Thoracic aorta (tissue), 2 donors: ENCODE results near the gene FXYD4. TPM values are rescaled to one million over a fixed set of nuclear protein-coding genes. Genes with fewer than 3 reads are reported as not detected.

Experiments used
- ATAC-seq: fragments of 150-250 bp; one replicate; pipeline ENCODE4 v1.8.0; 2017; ENCODE audit warnings: low read depth; ENCODE audit not compliant: insufficient number of reproducible peaks, low FRiP score
- DNase-seq: peaks from one replicate; pipeline ENCODE4 v3.0.0-alpha.2; 2020; ENCODE audit warnings: low spot score
- H3K27ac ChIP-seq, 2 donors: fragments of 200-600 bp; sonication (generic); 1 replicate in 1 of 2; 2 replicates in 1 of 2; pipeline ENCODE4 v1.5.1; 2016; ENCODE audit warnings: mild to moderate bottlenecking in 2 of 2, moderate library complexity in 2 of 2
- H3K27me3 ChIP-seq: fragments of 200-600 bp; sonication (generic); replicated peaks from 2 replicates; pipeline ENCODE4 v1.6.0; 2016; ENCODE audit warnings: mild to moderate bottlenecking; ENCODE audit not compliant: insufficient read depth
- H3K36me3 ChIP-seq: fragments of 200-600 bp; sonication (generic); one replicate; pipeline ENCODE4 v1.5.1; 2016
- H3K4me1 ChIP-seq, 2 donors: fragments of 200-600 bp; sonication (generic); 1 replicate in 1 of 2; 2 replicates in 1 of 2; pipeline versions ENCODE4 v1.5.1 to v1.6.0; 2016; ENCODE audit warnings: low read depth in 2 of 2, mild to moderate bottlenecking in 1 of 2; ENCODE audit not compliant: control insufficient read depth in 1 of 2
- H3K4me3 ChIP-seq: fragments of 200-600 bp; sonication (generic); 2 replicates; pipeline ENCODE4 v1.5.1; 2016; ENCODE audit warnings: mild to moderate bottlenecking
- H3K9me3 ChIP-seq: fragments of 200-600 bp; sonication (generic); 2 replicates; pipeline ENCODE4 v1.5.1; 2016
- CTCF ChIP-seq: fragments of 200-600 bp; sonication (generic); IDR thresholded peaks from one replicate; pipeline ENCODE4 v1.5.1; 2019; ENCODE audit warnings: antibody characterized with exemption
- total RNA-seq, 2 donors: library from RNA; depleted of rRNA; stranded (reverse); fragments of >200 nt; gene quantifications; one replicate each; pipeline versions ENCODE4 v1.1.0 to v1.2.3, GENCODE V29; 2016

FXYD4 gene
- total RNA-seq, 2 donors from 2014 or later: not detected

DNA sequence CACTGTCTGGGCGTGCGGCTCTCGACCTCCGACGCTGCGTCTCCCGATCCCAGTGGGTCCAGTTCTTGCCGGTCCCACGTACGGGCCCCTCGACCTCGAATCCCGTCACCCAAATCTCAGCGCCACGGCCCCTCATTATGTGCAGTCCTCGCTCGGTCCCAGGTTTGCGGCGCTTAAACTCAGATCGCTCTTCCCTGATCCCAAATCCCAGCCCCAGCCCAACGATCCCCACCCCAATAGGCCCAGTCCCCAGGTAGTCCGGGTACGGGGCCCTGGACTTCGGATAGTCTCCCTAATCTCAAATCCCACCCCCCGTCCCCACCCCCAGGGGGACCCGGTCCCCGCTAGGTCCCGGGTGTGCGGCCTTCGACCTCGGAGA lies 36.9 kb downstream of the FXYD4 start:
- TF ChIP-seq CTCF: no peak
- Histone ChIP-seq H3K4me3 (peak overlapping the region; percentile 85), H3K36me3 (no peaks in the 10 kb centered on the region), H3K27ac (peak overlapping the region; percentile 97 to 99), H3K27me3 (no peaks in the 10 kb centered on the region), H3K4me1 (peaks cover 22 to 42% of the 10 kb centered on the region in 2 donors), H3K9me3 (no peaks in the 10 kb centered on the region)
- DNase-seq (no peak), ATAC-seq (no peak)

DNA sequence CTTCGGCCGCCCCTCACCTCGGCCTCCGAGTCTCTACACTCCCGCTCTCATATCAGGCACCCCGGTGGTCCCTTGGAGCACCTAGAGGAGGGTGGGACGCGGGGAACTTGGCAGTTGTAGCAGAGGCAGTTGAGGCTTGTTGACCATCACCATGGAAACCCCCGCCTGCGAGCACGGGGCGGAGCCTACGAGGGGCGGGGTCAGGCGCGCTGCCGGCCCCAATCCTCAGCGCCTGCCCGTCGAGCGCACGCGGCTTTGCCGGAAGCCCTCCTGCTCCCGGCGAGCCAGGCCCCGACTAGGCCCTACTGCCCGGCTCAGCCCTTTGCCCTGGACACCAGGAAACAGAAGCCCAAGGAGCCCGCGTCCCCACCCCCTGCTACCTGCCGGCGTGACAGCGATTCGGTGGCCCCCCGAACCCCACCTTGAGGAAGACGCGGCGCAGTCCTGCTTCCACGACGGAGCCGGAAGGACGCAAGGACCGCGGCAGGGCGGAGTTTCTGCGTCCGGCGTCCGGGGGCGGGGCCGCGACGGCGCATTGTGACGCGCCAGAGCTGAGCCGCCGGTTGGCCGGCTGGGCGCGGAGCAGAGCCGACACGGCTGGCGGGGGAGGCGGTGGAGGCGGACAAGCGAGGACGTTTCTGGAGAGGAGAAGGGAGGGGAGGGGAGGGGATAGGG lies 37.4 kb downstream of the FXYD4 start, which contains the start of gene HNRNPF:
Gene HNRNPF, minus strand, starts transcription at position 477 of the 675 bp plus-strand sequence. CDS start 21,302 bp downstream, outside the sequence.
- no peaks in the 10 kb centered on the region for H3K36me3 ChIP-seq
- peak within 1 kb of the TSS; percentile 85 for H3K4me3 ChIP-seq
- H3K27me3 ChIP-seq: no peaks in the 10 kb centered on the region
- peak; percentile 72 for DNase-seq
- H3K9me3 ChIP-seq: no peaks in the 10 kb centered on the region
- no peak for TF ChIP-seq CTCF
- H3K4me1 ChIP-seq: peaks cover 22 to 37% of the 10 kb centered on the region in 2 donors
- peak within 1 kb of the TSS; percentile 97 to 99 for H3K27ac ChIP-seq
- peak; percentile 80 for ATAC-seq

- no peak for DNase-seq
- Histone ChIP-seq H3K27me3 (no peaks in the 10 kb centered on the region), H3K36me3 (no peaks in the 10 kb centered on the region), H3K4me1 (peaks cover 19 to 30% of the 10 kb centered on the region in 2 donors), H3K27ac (peak overlapping the region; percentile 97 to 99), H3K9me3 (no peaks in the 10 kb centered on the region), H3K4me3 (peak overlapping the region; percentile 85)
- ATAC-seq: peak; percentile 4
- TF ChIP-seq CTCF: no peak
Observed at GRCh38 chr10:43409385-43410109, 38.1 kb downstream of the FXYD4 start.

GRCh38 chr10:43410345-43410744 lies 38.9 kb downstream of the FXYD4 start:
- peaks cover 13 to 22% of the 10 kb centered on the region in 2 donors for H3K4me1 ChIP-seq
- no peak for DNase-seq
- no peaks in the 10 kb centered on the region for H3K27me3 ChIP-seq
- no peak for TF ChIP-seq CTCF
- no peaks in the 10 kb centered on the region for H3K9me3 ChIP-seq
- peak overlapping the region; percentile 85 for H3K4me3 ChIP-seq
- H3K27ac ChIP-seq: no peak overlapping the region
- ATAC-seq: no peak
- no peaks in the 10 kb centered on the region for H3K36me3 ChIP-seq

- Histone ChIP-seq H3K36me3 (no peaks in the 10 kb centered on the region), H3K4me3 (no peak overlapping the region), H3K4me1 (peaks cover 1 to 10% of the 10 kb centered on the region in 2 donors), H3K27me3 (no peaks in the 10 kb centered on the region), H3K9me3 (no peaks in the 10 kb centered on the region), H3K27ac (no peak overlapping the region)
- TF ChIP-seq CTCF: no peak
- no peak for DNase-seq
- no peak for ATAC-seq
Observed at GRCh38 chr10:43411536-43411935, 40.1 kb downstream of the FXYD4 start.
